Hepatocyte (in vitro differentiated cells): ENCODE data around the gene NME3.

ENCODE experiments used
- EZH2 ChIP-seq: fragments of 200-600 bp; sonication (generic); IDR thresholded peaks from 2 replicates; pipeline ENCODE4 v1.6.1; 2016; ENCODE audit warnings: antibody characterized with exemption, mild to moderate bottlenecking, borderline replicate concordance
- TF ChIP-seq, protein P1 (sequence below): fragments of 200-600 bp; sonication (generic); IDR thresholded peaks from 2 replicates; pipeline ENCODE4 v1.5.1; 2016; ENCODE audit warnings: antibody characterized with exemption, mild to moderate bottlenecking; ENCODE audit not compliant: poor library complexity

DNA sequence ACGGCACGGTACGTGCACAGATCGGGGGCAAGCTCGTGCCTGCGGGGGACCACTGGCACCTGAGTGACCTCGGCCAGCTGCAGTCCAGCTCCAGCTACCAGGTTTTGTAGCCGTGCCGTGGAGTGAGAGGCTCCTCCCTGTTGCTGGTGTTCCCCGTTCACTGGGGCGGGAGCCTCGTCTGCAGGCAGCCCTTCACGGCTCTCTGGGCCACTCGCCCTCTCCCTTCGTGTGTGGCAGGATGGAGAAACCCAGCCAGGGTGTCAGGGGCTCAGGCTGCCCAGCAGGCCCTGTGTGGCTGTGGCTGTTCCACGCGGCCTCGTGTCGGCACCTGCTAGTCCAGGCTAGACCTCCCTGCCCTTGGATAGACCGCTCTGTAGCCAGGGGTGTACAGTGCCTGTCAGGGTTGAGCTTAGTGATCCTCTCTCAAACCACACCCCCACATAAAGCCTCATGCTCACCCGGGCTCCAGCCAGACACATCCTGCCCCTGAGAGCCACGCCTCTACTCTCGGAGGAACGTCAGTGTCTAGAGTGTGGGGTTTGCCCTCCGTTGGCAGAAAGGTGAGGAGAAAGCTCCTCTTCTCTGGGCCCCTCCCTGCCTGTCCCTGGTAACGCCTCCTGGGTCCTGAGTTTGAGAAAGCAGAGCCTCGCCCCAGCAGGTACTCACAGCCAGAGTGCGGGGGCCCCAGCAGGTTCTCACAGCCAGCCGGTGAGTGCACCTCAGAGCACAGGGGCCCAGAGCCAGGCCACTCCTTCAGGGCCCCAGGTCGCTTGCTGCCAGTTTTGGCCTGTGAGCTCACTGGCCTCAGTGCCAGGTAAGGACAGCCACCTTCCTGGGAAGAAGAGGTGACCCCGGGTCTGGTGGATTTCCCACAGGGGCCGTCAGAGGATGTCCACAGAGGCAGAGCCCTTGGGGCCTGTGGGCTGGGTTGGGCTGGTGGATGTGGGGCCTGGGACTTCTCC, 27.7 kb downstream of the NME3 start:
- TF ChIP-seq, protein P1, sequence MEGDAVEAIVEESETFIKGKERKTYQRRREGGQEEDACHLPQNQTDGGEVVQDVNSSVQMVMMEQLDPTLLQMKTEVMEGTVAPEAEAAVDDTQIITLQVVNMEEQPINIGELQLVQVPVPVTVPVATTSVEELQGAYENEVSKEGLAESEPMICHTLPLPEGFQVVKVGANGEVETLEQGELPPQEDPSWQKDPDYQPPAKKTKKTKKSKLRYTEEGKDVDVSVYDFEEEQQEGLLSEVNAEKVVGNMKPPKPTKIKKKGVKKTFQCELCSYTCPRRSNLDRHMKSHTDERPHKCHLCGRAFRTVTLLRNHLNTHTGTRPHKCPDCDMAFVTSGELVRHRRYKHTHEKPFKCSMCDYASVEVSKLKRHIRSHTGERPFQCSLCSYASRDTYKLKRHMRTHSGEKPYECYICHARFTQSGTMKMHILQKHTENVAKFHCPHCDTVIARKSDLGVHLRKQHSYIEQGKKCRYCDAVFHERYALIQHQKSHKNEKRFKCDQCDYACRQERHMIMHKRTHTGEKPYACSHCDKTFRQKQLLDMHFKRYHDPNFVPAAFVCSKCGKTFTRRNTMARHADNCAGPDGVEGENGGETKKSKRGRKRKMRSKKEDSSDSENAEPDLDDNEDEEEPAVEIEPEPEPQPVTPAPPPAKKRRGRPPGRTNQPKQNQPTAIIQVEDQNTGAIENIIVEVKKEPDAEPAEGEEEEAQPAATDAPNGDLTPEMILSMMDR, result no peak
- TF ChIP-seq EZH2, result no peak
